Gastrocnemius medialis (tissue), 4 donors: ENCODE measurements around the gene TMEM41A. TPM values are rescaled to one million over a fixed set of nuclear protein-coding genes. Genes with fewer than 3 reads are reported as not detected.
"Not testable (repeated sequence)": the region's sequence is repeated elsewhere in the genome, so short reads cannot be mapped to it uniquely, and the experiment has no call there.

Experiments used
- ATAC-seq, 2 donors: fragments of 150-250 bp; one replicate each; pipeline ENCODE4 v1.9.1; 2016
- DNase-seq, 2 donors: peaks; one replicate each; pipeline ENCODE4 v3.0.0-alpha.2; 2019
- H3K27ac ChIP-seq, 4 donors: fragments of 200-600 bp; sonication (generic); 1 replicate in 1 of 4; 2 replicates in 3 of 4; pipeline ENCODE4 v1.5.1; 2016 to 2018; ENCODE audit warnings: mild to moderate bottlenecking in 2 of 4, moderate library complexity in 1 of 4
- H3K27me3 ChIP-seq, 3 donors: fragments of 200-600 bp; sonication (generic) in 2 of 3; 1 replicate in 1 of 3; 2 replicates in 2 of 3; pipeline versions ENCODE4 v1.5.1 to v1.6.0; 2016 to 2019; ENCODE audit warnings: mild to moderate bottlenecking in 1 of 3, moderate library complexity in 1 of 3
- H3K36me3 ChIP-seq, 2 donors: fragments of 200-600 bp; sonication (generic) in 1 of 2; one replicate each; pipeline ENCODE4 v1.5.1; 2017 to 2018
- H3K4me1 ChIP-seq, 2 donors: fragments of 200-600 bp; sonication (generic) in 1 of 2; one replicate each; pipeline ENCODE4 v1.5.1; 2016 to 2017; ENCODE audit warnings: mild to moderate bottlenecking in 2 of 2
- H3K4me3 ChIP-seq, 4 donors: fragments of 200-600 bp; sonication (generic) in 3 of 4; 1 replicate in 1 of 4; 2 replicates in 3 of 4; pipeline ENCODE4 v1.5.1; 2016 to 2019; ENCODE audit warnings: mild to moderate bottlenecking in 2 of 4
- H3K9me3 ChIP-seq, 3 donors: fragments of 200-600 bp; sonication (generic) in 2 of 3; 1 replicate in 1 of 3; 2 replicates in 2 of 3; pipeline ENCODE4 v1.5.1; 2016 to 2019
- POLR2A ChIP-seq, 2 donors: fragments of 450-650 bp; IDR thresholded peaks; one replicate each; pipeline ENCODE4 v1.6.1; 2017; ENCODE audit warnings: antibody characterized with exemption in 2 of 2, mild to moderate bottlenecking in 2 of 2, moderate library complexity in 2 of 2
- in situ Hi-C, 4 donors: fragments of 200-750 bp; cut with MboI; loops; one replicate each; pipeline versions ENCODE4 v1.15.0 to v1.8.0; 2017; ENCODE audit warnings: low sequenced_read_pairs in 4 of 4
- intact Hi-C: fragments of 100-400 bp; cut with DNase I; formaldehyde crosslinking; loops from one replicate; pipeline ENCODE4 v1.15.1; 2023; ENCODE audit warnings: low total_unique reads
- total RNA-seq, 4 donors: library from RNA; depleted of rRNA; stranded (reverse); fragments of >200 nt; gene quantifications; one replicate each; pipeline versions ENCODE4 v1.1.0 to v1.2.3, GENCODE V29; 2016
- TF ChIP-seq, protein P1 (sequence below), 5 experiments: fragments of 450-650 bp in 3 of 5; fragments of 200-600 bp in 2 of 5; sonication (generic) in 2 of 5; IDR thresholded peaks in 4 of 5; conservative IDR thresholded peaks in 1 of 5; 1 replicate in 4 of 5; 2 replicates in 1 of 5; pipeline ENCODE4 v1.5.1; 2016 to 2019; ENCODE audit warnings: antibody characterized with exemption in 5 of 5, mild to moderate bottlenecking in 3 of 5, moderate library complexity in 3 of 5

The TMEM41A gene
- total RNA-seq, 4 donors from 2014 or later: 4.8 to 11.5 (median 6.5) TPM

DNA sequence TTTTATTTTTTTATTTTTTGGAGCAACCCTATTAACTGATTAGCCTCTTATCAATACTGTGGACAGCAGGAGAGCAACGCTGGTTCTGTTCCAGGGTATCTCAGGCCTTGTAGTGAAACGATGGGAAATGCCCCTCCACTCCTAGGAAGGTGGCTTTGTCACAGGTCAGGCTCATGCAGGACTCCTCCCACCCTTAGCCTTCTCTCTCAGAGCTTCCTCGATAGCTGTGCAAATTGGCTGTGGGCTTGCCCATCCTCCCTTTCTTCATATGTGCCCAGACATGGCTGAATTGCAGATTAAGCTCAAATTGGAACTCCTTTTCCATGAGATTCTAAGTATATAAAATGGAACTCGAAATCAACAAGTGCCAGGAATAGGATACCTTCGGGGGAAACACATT lies 38.5 kb downstream of the TMEM41A start:
- TF ChIP-seq POLR2A (IDR thresholded peaks at IDR 0.05): no peak
- TF ChIP-seq, protein P1, sequence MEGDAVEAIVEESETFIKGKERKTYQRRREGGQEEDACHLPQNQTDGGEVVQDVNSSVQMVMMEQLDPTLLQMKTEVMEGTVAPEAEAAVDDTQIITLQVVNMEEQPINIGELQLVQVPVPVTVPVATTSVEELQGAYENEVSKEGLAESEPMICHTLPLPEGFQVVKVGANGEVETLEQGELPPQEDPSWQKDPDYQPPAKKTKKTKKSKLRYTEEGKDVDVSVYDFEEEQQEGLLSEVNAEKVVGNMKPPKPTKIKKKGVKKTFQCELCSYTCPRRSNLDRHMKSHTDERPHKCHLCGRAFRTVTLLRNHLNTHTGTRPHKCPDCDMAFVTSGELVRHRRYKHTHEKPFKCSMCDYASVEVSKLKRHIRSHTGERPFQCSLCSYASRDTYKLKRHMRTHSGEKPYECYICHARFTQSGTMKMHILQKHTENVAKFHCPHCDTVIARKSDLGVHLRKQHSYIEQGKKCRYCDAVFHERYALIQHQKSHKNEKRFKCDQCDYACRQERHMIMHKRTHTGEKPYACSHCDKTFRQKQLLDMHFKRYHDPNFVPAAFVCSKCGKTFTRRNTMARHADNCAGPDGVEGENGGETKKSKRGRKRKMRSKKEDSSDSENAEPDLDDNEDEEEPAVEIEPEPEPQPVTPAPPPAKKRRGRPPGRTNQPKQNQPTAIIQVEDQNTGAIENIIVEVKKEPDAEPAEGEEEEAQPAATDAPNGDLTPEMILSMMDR (IDR thresholded peaks at IDR 0.05 in 4 of 5, conservative IDR thresholded peaks at IDR 0.05 in 1 of 5): no peak
- in situ Hi-C loops (no loop called here), intact Hi-C loops (no loop called here)
- no peaks in the 10 kb centered on the region for H3K27me3 ChIP-seq
- DNase-seq: no peak
- H3K4me1 ChIP-seq: no peaks in the 10 kb centered on the region
- H3K27ac ChIP-seq: no peak overlapping the region
- no peak for ATAC-seq
- no peak overlapping the region for H3K4me3 ChIP-seq
- H3K36me3 ChIP-seq: peaks cover 0 to 5% of the 10 kb centered on the region in 2 donors
- H3K9me3 ChIP-seq: no peaks in the 10 kb centered on the region

DNA sequence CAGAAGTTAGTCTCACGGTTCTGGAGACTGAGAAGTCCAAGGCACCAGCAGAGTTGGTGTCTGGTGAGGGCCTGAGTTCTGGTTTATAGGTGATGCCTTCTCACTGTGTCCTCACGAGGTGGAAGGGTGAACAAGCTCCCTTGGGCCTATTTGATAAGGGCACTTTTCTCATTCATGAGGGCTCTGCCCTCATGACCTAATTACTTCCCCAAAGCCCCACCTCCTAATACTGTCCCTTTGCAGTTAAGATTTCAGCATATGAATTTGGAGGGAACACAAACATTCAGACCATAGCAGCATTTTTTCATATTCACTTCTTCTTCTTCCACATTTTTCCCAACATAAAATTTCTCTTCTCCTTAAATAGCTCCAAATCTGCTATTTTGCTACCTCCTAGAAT lies 41.5 kb downstream of the TMEM41A start:
- H3K36me3 ChIP-seq: no peaks in the 10 kb centered on the region
- no peaks in the 10 kb centered on the region for H3K27me3 ChIP-seq
- no peak overlapping the region for H3K27ac ChIP-seq
- no peak overlapping the region for H3K4me3 ChIP-seq
- ATAC-seq: no peak
- intact Hi-C loops: no loop called here
- in situ Hi-C loops: no loop called here
- DNase-seq: no peak
- H3K9me3 ChIP-seq: no peaks in the 10 kb centered on the region
- TF ChIP-seq, protein P1 (IDR thresholded peaks at IDR 0.05 in 4 of 5, conservative IDR thresholded peaks at IDR 0.05 in 1 of 5): no peak
- TF ChIP-seq POLR2A (IDR thresholded peaks at IDR 0.05): no peak
- H3K4me1 ChIP-seq: no peaks in the 10 kb centered on the region

DNA sequence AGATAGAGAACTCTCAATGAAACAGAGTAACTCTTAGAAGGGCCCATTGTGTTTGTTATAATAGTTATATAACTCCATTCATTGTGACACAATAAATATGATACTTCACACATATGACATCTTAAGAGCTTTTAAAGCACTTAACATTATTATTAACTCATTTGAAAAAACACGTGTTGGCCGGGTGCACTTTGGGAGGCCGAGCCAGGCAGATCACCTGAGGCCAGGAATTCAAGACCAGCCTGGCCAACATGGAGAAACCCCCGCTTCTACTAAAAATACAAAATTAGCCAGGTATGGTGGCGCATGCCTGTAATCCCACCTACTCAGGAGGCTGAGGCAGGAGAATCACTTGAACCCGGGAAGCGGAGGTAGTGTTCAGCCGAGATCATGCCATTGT lies 47.4 kb downstream of the TMEM41A start:
- H3K36me3 ChIP-seq, H3K4me3 ChIP-seq, H3K4me1 ChIP-seq, intact Hi-C loops, ATAC-seq, DNase-seq, H3K27ac ChIP-seq, H3K9me3 ChIP-seq, in situ Hi-C loops, H3K27me3 ChIP-seq: not testable (repeated sequence)

DNA sequence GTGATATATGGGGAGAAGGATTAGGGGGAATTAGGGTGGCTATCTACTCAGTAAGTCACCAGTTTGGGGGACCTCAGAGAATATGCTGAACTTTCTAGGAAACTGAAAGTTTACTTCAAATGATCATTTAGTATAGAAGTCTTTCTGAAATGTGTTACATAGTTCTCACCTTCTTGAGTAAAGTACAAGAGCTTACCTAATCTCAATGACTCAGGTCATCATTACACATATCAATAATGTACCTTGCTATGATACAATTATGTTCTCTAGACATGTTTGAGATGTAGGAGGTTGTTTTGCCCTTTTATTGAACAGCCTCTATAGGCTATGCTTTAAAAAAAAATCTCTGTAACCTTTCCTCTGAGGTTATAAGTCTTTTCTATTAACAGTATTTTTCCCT lies 50.7 kb downstream of the TMEM41A start:
- no peak overlapping the region for H3K27ac ChIP-seq
- no peaks in the 10 kb centered on the region for H3K27me3 ChIP-seq
- H3K4me1 ChIP-seq: no peaks in the 10 kb centered on the region
- no peak overlapping the region for H3K4me3 ChIP-seq
- H3K9me3 ChIP-seq: no peaks in the 10 kb centered on the region
- intact Hi-C loops (no loop called here), in situ Hi-C loops (no loop called here)
- no peaks in the 10 kb centered on the region for H3K36me3 ChIP-seq
- DNase-seq: no peak
- TF ChIP-seq POLR2A (IDR thresholded peaks at IDR 0.05): no peak
- TF ChIP-seq, protein P1 (IDR thresholded peaks at IDR 0.05 in 4 of 5, conservative IDR thresholded peaks at IDR 0.05 in 1 of 5): no peak
- no peak for ATAC-seq

DNA sequence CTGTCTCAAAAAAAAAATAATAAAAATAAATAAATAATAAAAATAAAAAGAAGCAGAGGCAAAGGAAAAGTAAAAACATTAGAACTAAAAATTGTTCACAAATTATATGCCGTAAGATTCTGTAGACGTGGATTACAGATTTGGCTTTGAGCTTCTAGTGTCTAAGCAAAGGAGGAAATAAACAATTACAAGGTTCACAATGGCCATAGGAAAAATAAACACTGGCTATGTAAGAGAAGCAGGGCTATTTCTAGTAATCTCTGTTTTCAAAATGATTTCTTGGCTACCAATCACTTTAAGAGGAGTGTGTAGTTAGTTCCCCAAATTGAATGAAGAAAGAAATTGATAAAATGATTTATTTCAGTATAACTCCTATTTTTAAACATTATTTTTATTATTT lies 54.5 kb downstream of the TMEM41A start:
- ATAC-seq: no peak
- Histone ChIP-seq H3K27ac (no peak overlapping the region), H3K36me3 (no peaks in the 10 kb centered on the region), H3K27me3 (no peaks in the 10 kb centered on the region), H3K4me1 (no peaks in the 10 kb centered on the region), H3K4me3 (no peak overlapping the region), H3K9me3 (no peaks in the 10 kb centered on the region)
- TF ChIP-seq POLR2A (IDR thresholded peaks at IDR 0.05): no peak
- TF ChIP-seq, protein P1 (IDR thresholded peaks at IDR 0.05 in 4 of 5, conservative IDR thresholded peaks at IDR 0.05 in 1 of 5): no peak
- in situ Hi-C loops: no loop called here
- intact Hi-C loops: no loop called here
- DNase-seq: no peak
